ENCODE results near the gene MYO3B. TPM values are rescaled to one million over a fixed set of nuclear protein-coding genes. Genes with fewer than 3 reads are reported as not detected.
"Not testable (repeated sequence)": the region's sequence is repeated elsewhere in the genome, so short reads cannot be mapped to it uniquely, and the experiment has no call there.

Gene MYO3B
- total RNA-seq, 1 experiment from 2014 or later, result 0.35 TPM

- Histone ChIP-seq H3K27me3 (ENCODE audit: control insufficient read depth, insufficient read depth, low read length) (no peaks in the 10 kb centered on the region), H3K36me3 (replicated peaks; ENCODE audit: control insufficient read depth, insufficient read depth, low read length) (no peaks in the 10 kb centered on the region), H3K4me3 (ENCODE audit: insufficient read depth, low read depth, low read length) (no peak overlapping the region)
- peak; percentile 68 for DNase-seq
These were observed 405.0 kb downstream of the MYO3B start for GRCh38 chr2:170582751-170583463.

- H3K27me3 ChIP-seq (ENCODE audit: control insufficient read depth, insufficient read depth, low read length), result no peaks in the 10 kb centered on the region
- no peak for DNase-seq
- H3K4me3 ChIP-seq (ENCODE audit: insufficient read depth, low read depth, low read length), result no peak overlapping the region
- H3K36me3 ChIP-seq (replicated peaks; ENCODE audit: control insufficient read depth, insufficient read depth, low read length), result no peaks in the 10 kb centered on the region
These were observed 407.1 kb downstream of the MYO3B start for GRCh38 chr2:170585067-170585466.

- Histone ChIP-seq H3K36me3 (replicated peaks; ENCODE audit: control insufficient read depth, insufficient read depth, low read length) (no peaks in the 10 kb centered on the region), H3K4me3 (ENCODE audit: insufficient read depth, low read depth, low read length) (no peak overlapping the region), H3K27me3 (ENCODE audit: control insufficient read depth, insufficient read depth, low read length) (no peaks in the 10 kb centered on the region)
- no peak for DNase-seq
These were observed 408.7 kb downstream of the MYO3B start for GRCh38 chr2:170586571-170587095.

GRCh38 chr2:170587117-170587516, 409.2 kb downstream of the MYO3B start:
- DNase-seq, result no peak
- Histone ChIP-seq H3K4me3 (ENCODE audit: insufficient read depth, low read depth, low read length) (no peak overlapping the region), H3K27me3 (ENCODE audit: control insufficient read depth, insufficient read depth, low read length) (no peaks in the 10 kb centered on the region), H3K36me3 (replicated peaks; ENCODE audit: control insufficient read depth, insufficient read depth, low read length) (no peaks in the 10 kb centered on the region)

- no peak for DNase-seq
- no peaks in the 10 kb centered on the region for H3K27me3 ChIP-seq (ENCODE audit: control insufficient read depth, insufficient read depth, low read length)
- no peak overlapping the region for H3K4me3 ChIP-seq (ENCODE audit: insufficient read depth, low read depth, low read length)
These were observed 410.0 kb downstream of the MYO3B start for GRCh38 chr2:170587922-170588321.

GRCh38 chr2:170588729-170589128, 410.8 kb downstream of the MYO3B start:
- no peak overlapping the region for H3K4me3 ChIP-seq (ENCODE audit: insufficient read depth, low read depth, low read length)
- H3K27me3 ChIP-seq (ENCODE audit: control insufficient read depth, insufficient read depth, low read length), result no peaks in the 10 kb centered on the region
- H3K36me3 ChIP-seq (replicated peaks; ENCODE audit: control insufficient read depth, insufficient read depth, low read length), result no peaks in the 10 kb centered on the region
- DNase-seq, result no peak

More at GRCh38 chr2:170587922-170588321, 410.0 kb downstream of the MYO3B start:
- H3K36me3 ChIP-seq (replicated peaks; ENCODE audit: control insufficient read depth, insufficient read depth, low read length), result no peaks in the 10 kb centered on the region

- Histone ChIP-seq H3K27me3 (ENCODE audit: control insufficient read depth, insufficient read depth, low read length) (no peaks in the 10 kb centered on the region), H3K36me3 (replicated peaks; ENCODE audit: control insufficient read depth, insufficient read depth, low read length) (no peaks in the 10 kb centered on the region), H3K4me3 (ENCODE audit: insufficient read depth, low read depth, low read length) (no peak overlapping the region)
- no peak for DNase-seq
These were observed 418.6 kb downstream of the MYO3B start for GRCh38 chr2:170596576-170596975.

- DNase-seq, result no peak
- H3K4me3 ChIP-seq (ENCODE audit: insufficient read depth, low read depth, low read length), result no peak overlapping the region
These were observed 420.1 kb downstream of the MYO3B start for GRCh38 chr2:170598067-170598395.

GRCh38 chr2:170601489-170601888, 423.5 kb downstream of the MYO3B start:
- DNase-seq, result no peak
- H3K27me3 ChIP-seq (ENCODE audit: control insufficient read depth, insufficient read depth, low read length), result no peaks in the 10 kb centered on the region
- no peak overlapping the region for H3K4me3 ChIP-seq (ENCODE audit: insufficient read depth, low read depth, low read length)
- H3K36me3 ChIP-seq (replicated peaks; ENCODE audit: control insufficient read depth, insufficient read depth, low read length), result no peaks in the 10 kb centered on the region

More at GRCh38 chr2:170598067-170598395, 420.1 kb downstream of the MYO3B start:
- Histone ChIP-seq H3K36me3 (replicated peaks; ENCODE audit: control insufficient read depth, insufficient read depth, low read length) (no peaks in the 10 kb centered on the region), H3K27me3 (ENCODE audit: control insufficient read depth, insufficient read depth, low read length) (no peaks in the 10 kb centered on the region)

GRCh38 chr2:170605862-170606261, 427.9 kb downstream of the MYO3B start:
- no peak overlapping the region for H3K4me3 ChIP-seq (ENCODE audit: insufficient read depth, low read depth, low read length)
- H3K36me3 ChIP-seq (replicated peaks; ENCODE audit: control insufficient read depth, insufficient read depth, low read length), result no peaks in the 10 kb centered on the region
- DNase-seq, result no peak
- no peaks in the 10 kb centered on the region for H3K27me3 ChIP-seq (ENCODE audit: control insufficient read depth, insufficient read depth, low read length)

GRCh38 chr2:170607171-170607570, 429.2 kb downstream of the MYO3B start:
- DNase-seq, result no peak
- Histone ChIP-seq H3K36me3 (replicated peaks; ENCODE audit: control insufficient read depth, insufficient read depth, low read length) (no peaks in the 10 kb centered on the region), H3K4me3 (ENCODE audit: insufficient read depth, low read depth, low read length) (no peak overlapping the region), H3K27me3 (ENCODE audit: control insufficient read depth, insufficient read depth, low read length) (no peaks in the 10 kb centered on the region)

- H3K4me3 ChIP-seq (ENCODE audit: insufficient read depth, low read depth, low read length), result no peak overlapping the region
- H3K36me3 ChIP-seq (replicated peaks; ENCODE audit: control insufficient read depth, insufficient read depth, low read length), result no peaks in the 10 kb centered on the region
- no peaks in the 10 kb centered on the region for H3K27me3 ChIP-seq (ENCODE audit: control insufficient read depth, insufficient read depth, low read length)
- no peak for DNase-seq
These were observed 432.7 kb downstream of the MYO3B start for GRCh38 chr2:170610615-170611014.

GRCh38 chr2:170618948-170619347, 441.0 kb downstream of the MYO3B start:
- not testable (repeated sequence) for DNase-seq; H3K36me3 ChIP-seq (replicated peaks; ENCODE audit: control insufficient read depth, insufficient read depth, low read length); H3K4me3 ChIP-seq (ENCODE audit: insufficient read depth, low read depth, low read length); H3K27me3 ChIP-seq (ENCODE audit: control insufficient read depth, insufficient read depth, low read length)

GRCh38 chr2:170635094-170635493, 457.1 kb downstream of the MYO3B start:
- not testable (repeated sequence) for DNase-seq; H3K4me3 ChIP-seq (ENCODE audit: insufficient read depth, low read depth, low read length); H3K36me3 ChIP-seq (replicated peaks; ENCODE audit: control insufficient read depth, insufficient read depth, low read length); H3K27me3 ChIP-seq (ENCODE audit: control insufficient read depth, insufficient read depth, low read length)

- no peaks in the 10 kb centered on the region for H3K27me3 ChIP-seq (ENCODE audit: control insufficient read depth, insufficient read depth, low read length)
These were observed 461.7 kb downstream of the MYO3B start for GRCh38 chr2:170639635-170640034.

More at GRCh38 chr2:170639635-170640034, 461.7 kb downstream of the MYO3B start:
- no peaks in the 10 kb centered on the region for H3K36me3 ChIP-seq (replicated peaks; ENCODE audit: control insufficient read depth, insufficient read depth, low read length)
- DNase-seq, result no peak
- H3K4me3 ChIP-seq (ENCODE audit: insufficient read depth, low read depth, low read length), result no peak overlapping the region
